Endodermal cell (in vitro differentiated cells): Measurements from ENCODE around the gene HBZ. TPM values are rescaled to one million over a fixed set of nuclear protein-coding genes. Genes with fewer than 3 reads are reported as not detected.

ENCODE experiments used
- DNase-seq: peaks from one replicate; pipeline ENCODE4 v3.0.0-alpha.2; 2017
- H3K27ac ChIP-seq: 2 replicates; pipeline ENCODE4 v1.5.1; 2013; ENCODE audit warnings: mild to moderate bottlenecking, low read depth, low read length, moderate library complexity
- H3K27me3 ChIP-seq: 2 replicates; pipeline ENCODE4 v1.6.1; 2013; ENCODE audit warnings: mild to moderate bottlenecking, low read length, moderate library complexity; ENCODE audit not compliant: insufficient read depth, control insufficient read depth, poor library complexity, severe bottlenecking
- H3K36me3 ChIP-seq: 2 replicates; pipeline ENCODE4 v1.7.0; 2013; ENCODE audit warnings: mild to moderate bottlenecking, low read length, moderate library complexity; ENCODE audit not compliant: control insufficient read depth, insufficient read depth
- H3K4me1 ChIP-seq: one replicate; pipeline ENCODE4 v1.7.0; 2013; ENCODE audit warnings: low read length; ENCODE audit not compliant: control insufficient read depth, insufficient read depth
- H3K4me3 ChIP-seq: 2 replicates; pipeline ENCODE4 v1.5.1; 2013; ENCODE audit warnings: mild to moderate bottlenecking, low read length, moderate library complexity
- H3K9ac ChIP-seq: 2 replicates; pipeline ENCODE4 v1.6.1; 2013; ENCODE audit warnings: mild to moderate bottlenecking, low read length, moderate library complexity; ENCODE audit not compliant: poor library complexity, severe bottlenecking; ENCODE audit errors: extremely low read depth
- H3K9me3 ChIP-seq: 2 replicates; pipeline ENCODE4 v1.6.1; 2013; ENCODE audit warnings: mild to moderate bottlenecking, low read length, moderate library complexity; ENCODE audit not compliant: control insufficient read depth
- H3K27ac Mint-ChIP-seq: 2 replicates; pipeline ENCODE4 v1.8.0; 2020; ENCODE audit warnings: mixed read lengths
- H3K27me3 Mint-ChIP-seq: 2 replicates; pipeline ENCODE4 v1.8.0; 2021; ENCODE audit warnings: mild to moderate bottlenecking, mixed read lengths; ENCODE audit not compliant: insufficient read depth
- H3K36me3 Mint-ChIP-seq: 2 replicates; pipeline ENCODE4 v1.8.0; 2020; ENCODE audit warnings: low read depth, mixed read lengths
- H3K4me1 Mint-ChIP-seq: 2 replicates; pipeline ENCODE4 v1.8.0; 2020; ENCODE audit warnings: mixed read lengths
- H3K4me3 Mint-ChIP-seq: 2 replicates; pipeline ENCODE4 v1.8.0; 2020; ENCODE audit warnings: mild to moderate bottlenecking, moderate library complexity, mixed read lengths
- H3K9me3 Mint-ChIP-seq: 2 replicates; pipeline ENCODE4 v1.8.0; 2020; ENCODE audit warnings: mild to moderate bottlenecking, mixed read lengths
- WGBS, 2 experiments: methylation state at CpG; one replicate each; pipeline versions ENCODE4 v1.1.5 to v1.1.7; 2013; ENCODE audit warnings: missing lambda C conversion rate in 2 of 2, mixed read lengths in 1 of 2; ENCODE audit not compliant: insufficient coverage in 1 of 2, insufficient read length in 1 of 2; 5-methylcytosine and 5-hydroxymethylcytosine counted together
- total RNA-seq, 2 donors: library from RNA; stranded (reverse); fragmentation: NEBNext Ultra II Directional in 1 of 2; extraction: Animal tissue kit (Norgen Biotek cat#: 25700) in 1 of 2; gene quantifications; 2 replicates in 1 of 2; 3 replicates in 1 of 2; pipeline ENCODE4 v1.2.1, GENCODE V29; 2021
- TF ChIP-seq, protein P1 (sequence below): fragments of 200-600 bp; sonication (generic); conservative IDR thresholded peaks from 2 replicates; pipeline ENCODE4 v1.5.0; 2021; ENCODE audit warnings: antibody characterized with exemption, mild to moderate bottlenecking

HBZ gene
- total RNA-seq, 2 donors from 2014 or later = not detected

DNA sequence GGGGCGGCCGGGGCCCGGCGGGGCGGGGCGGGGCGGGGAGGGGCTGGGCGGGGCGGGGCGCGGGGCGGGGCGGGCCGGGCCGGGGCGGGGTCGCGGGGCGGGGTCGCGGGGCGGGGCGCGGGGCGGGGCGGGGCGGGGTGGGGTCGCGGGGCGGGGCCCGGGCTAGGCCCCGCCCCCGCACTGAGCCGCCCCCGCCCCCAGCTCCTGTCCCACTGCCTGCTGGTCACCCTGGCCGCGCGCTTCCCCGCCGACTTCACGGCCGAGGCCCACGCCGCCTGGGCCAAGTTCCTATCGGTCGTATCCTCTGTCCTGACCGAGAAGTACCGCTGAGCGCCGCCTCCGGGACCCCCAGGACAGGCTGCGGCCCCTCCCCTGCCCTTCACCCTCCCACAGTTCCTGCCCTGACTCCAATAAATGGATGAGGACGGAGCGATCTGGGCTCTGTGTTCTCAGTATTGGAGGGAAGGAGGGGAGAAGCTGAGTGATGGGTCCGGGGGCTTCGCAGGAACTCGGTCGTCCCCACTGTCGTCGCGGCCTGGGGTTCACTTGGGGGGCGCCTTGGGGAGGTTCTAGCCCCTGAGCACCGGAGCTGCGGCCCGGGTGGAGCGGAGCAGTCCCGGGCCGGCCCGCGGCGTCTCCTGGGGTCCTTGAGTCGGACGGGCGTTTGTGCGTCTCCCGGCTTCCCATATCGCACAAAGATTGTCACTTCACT is 12.5 kb downstream of the HBZ start:
- no peaks in the 10 kb centered on the region for H3K36me3 Mint-ChIP-seq
- no peak overlapping the region for H3K4me3 ChIP-seq
- H3K27me3 Mint-ChIP-seq = peaks cover 66% of the 10 kb centered on the region
- no peaks in the 10 kb centered on the region for H3K36me3 ChIP-seq
- no peak overlapping the region for H3K27ac Mint-ChIP-seq
- no peaks in the 10 kb centered on the region for H3K9me3 ChIP-seq
- no peaks in the 10 kb centered on the region for H3K9me3 Mint-ChIP-seq
- peaks cover 2% of the 10 kb centered on the region for H3K4me1 Mint-ChIP-seq
- WGBS, 2 experiments = 2 to 6% methylated on average over 22 to 44 of the region's 77 CpGs
- H3K9ac ChIP-seq = no peak overlapping the region
- DNase-seq = peak; percentile 78
- TF ChIP-seq, protein P1, sequence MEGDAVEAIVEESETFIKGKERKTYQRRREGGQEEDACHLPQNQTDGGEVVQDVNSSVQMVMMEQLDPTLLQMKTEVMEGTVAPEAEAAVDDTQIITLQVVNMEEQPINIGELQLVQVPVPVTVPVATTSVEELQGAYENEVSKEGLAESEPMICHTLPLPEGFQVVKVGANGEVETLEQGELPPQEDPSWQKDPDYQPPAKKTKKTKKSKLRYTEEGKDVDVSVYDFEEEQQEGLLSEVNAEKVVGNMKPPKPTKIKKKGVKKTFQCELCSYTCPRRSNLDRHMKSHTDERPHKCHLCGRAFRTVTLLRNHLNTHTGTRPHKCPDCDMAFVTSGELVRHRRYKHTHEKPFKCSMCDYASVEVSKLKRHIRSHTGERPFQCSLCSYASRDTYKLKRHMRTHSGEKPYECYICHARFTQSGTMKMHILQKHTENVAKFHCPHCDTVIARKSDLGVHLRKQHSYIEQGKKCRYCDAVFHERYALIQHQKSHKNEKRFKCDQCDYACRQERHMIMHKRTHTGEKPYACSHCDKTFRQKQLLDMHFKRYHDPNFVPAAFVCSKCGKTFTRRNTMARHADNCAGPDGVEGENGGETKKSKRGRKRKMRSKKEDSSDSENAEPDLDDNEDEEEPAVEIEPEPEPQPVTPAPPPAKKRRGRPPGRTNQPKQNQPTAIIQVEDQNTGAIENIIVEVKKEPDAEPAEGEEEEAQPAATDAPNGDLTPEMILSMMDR = no peak
- H3K27me3 ChIP-seq = peaks cover 82% of the 10 kb centered on the region
- H3K4me3 Mint-ChIP-seq = peak overlapping the region; percentile 37
- no peak overlapping the region for H3K27ac ChIP-seq
- no peaks in the 10 kb centered on the region for H3K4me1 ChIP-seq

DNA sequence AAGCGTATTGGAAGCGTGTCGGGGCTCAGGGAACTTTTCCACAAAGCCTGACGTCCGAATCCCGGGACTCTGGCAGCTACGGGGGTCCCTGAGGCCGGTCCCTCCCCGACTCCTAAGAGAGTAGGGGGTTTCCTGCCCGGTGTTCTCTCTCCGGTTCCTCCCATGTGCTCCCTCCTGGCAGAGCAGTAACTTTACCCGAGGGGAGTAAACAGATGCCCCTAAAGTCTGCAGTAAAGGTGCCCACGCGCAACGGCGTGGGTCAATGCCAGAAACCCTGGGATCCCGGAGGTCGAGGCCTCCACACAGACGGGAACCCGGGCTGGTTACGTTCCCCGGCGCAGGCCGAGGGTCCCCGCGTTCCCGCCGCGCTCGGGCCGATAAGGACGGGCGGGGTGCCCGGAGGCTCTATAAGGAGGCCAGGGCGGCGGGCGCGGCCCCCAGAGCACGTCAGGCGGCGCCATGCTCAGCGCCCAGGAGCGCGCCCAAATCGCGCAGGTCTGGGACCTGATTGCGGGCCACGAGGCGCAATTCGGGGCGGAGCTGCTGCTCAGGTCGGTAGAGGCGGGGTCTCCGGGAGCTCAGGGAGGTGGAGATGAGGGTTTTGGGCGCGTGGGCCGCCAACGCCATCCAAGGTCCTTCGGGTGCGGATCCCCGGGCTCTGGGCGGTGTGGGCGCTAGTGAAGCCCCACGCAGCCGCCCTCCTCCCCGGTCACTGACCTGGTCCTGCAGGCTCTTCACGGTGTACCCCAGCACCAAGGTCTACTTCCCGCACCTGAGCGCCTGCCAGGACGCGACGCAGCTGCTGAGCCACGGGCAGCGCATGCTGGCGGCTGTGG is 13.3 kb downstream of the HBZ start, which contains the start of gene HBM:
HBM (plus strand) TSS at position 440 of the 836 bp plus-strand sequence; CDS start at position 460, 20 bp downstream.
- Histone ChIP-seq H3K9ac (no peak within 1 kb of the TSS), H3K9me3 (no peaks in the 10 kb centered on the region), H3K4me3 (no peak within 1 kb of the TSS), H3K27me3 (peaks cover 85% of the 10 kb centered on the region), H3K4me1 (no peaks in the 10 kb centered on the region), H3K27ac (no peak within 1 kb of the TSS), H3K36me3 (no peaks in the 10 kb centered on the region)
- Mint-ChIP-seq H3K27ac (no peak within 1 kb of the TSS), H3K9me3 (no peaks in the 10 kb centered on the region), H3K36me3 (no peaks in the 10 kb centered on the region), H3K4me1 (peaks cover 5% of the 10 kb centered on the region), H3K27me3 (peaks cover 72% of the 10 kb centered on the region), H3K4me3 (peak within 1 kb of the TSS; percentile 37)
- TF ChIP-seq, protein P1 = no peak
- 4 to 6% methylated on average over 47 to 75 of the region's 75 CpGs for WGBS, 2 experiments
- DNase-seq = peak; percentile 54

DNA sequence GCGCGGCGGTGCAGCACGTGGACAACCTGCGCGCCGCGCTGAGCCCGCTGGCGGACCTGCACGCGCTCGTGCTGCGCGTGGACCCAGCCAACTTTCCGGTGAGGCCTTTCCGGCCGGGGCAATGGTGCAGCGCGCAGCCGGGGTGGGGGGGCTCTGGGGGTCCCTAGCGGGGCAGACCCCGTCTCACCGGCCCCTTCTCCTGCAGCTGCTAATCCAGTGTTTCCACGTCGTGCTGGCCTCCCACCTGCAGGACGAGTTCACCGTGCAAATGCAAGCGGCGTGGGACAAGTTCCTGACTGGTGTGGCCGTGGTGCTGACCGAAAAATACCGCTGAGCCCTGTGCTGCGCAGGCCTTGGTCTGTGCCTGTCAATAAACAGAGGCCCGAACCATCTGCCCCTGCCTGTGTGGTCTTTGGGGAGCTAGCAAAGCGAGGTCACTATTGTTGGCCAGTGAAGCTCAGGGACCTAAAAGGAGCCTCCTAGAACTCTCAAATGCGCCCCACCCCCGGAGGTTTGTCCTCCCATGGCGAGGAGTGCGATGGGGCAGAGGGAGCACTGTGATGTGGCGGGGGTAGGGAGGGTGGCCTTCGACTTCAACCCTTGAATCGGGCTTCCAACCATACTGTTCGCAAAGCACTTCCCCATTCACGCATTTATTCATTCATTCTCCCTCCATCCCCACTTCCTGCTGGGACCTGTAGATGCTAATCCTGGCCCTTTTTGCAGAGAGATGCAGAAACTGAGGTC is 14.1 kb downstream of the HBZ start:
- Histone ChIP-seq H3K9me3 (no peaks in the 10 kb centered on the region), H3K27me3 (peaks cover 84% of the 10 kb centered on the region), H3K4me1 (no peaks in the 10 kb centered on the region), H3K9ac (no peak overlapping the region), H3K36me3 (no peaks in the 10 kb centered on the region), H3K27ac (no peak overlapping the region), H3K4me3 (no peak overlapping the region)
- WGBS, 2 experiments = 15 to 16% methylated on average over 24 to 45 of the region's 45 CpGs
- DNase-seq = no peak
- no peaks in the 10 kb centered on the region for H3K36me3 Mint-ChIP-seq
- H3K4me3 Mint-ChIP-seq = no peak overlapping the region
- H3K9me3 Mint-ChIP-seq = no peaks in the 10 kb centered on the region
- peaks cover 5% of the 10 kb centered on the region for H3K4me1 Mint-ChIP-seq
- H3K27me3 Mint-ChIP-seq = peaks cover 73% of the 10 kb centered on the region
- TF ChIP-seq, protein P1 = no peak
- no peak overlapping the region for H3K27ac Mint-ChIP-seq
